Upper lobe of right lung (tissue), 1 donor: ENCODE results near the gene RNF38. TPM values are rescaled to one million over a fixed set of nuclear protein-coding genes. Genes with fewer than 3 reads are reported as not detected.

ENCODE experiments used
- ATAC-seq: fragments of 200-7000 bp; cut with Tn5 transposase; one replicate; pipeline ENCODE4 v1.9.1; 2020; ENCODE audit warnings: mild to moderate bottlenecking, moderate library complexity
- DNase-seq: peaks from one replicate; pipeline ENCODE4 v3.0.0-alpha.2; 2020
- H3K27ac ChIP-seq: fragments of 200-600 bp; one replicate; pipeline ENCODE4 v1.8.0; 2022
- H3K27me3 ChIP-seq: fragments of 200-600 bp; one replicate; pipeline ENCODE4 v1.8.0; 2022; ENCODE audit warnings: mild to moderate bottlenecking
- H3K36me3 ChIP-seq: fragments of 200-600 bp; one replicate; pipeline ENCODE4 v1.8.0; 2022
- H3K4me1 ChIP-seq: fragments of 200-600 bp; one replicate; pipeline ENCODE4 v1.8.0; 2022
- H3K4me3 ChIP-seq: fragments of 200-600 bp; one replicate; pipeline ENCODE4 v1.8.0; 2022; ENCODE audit warnings: mild to moderate bottlenecking
- H3K9me3 ChIP-seq: fragments of 200-600 bp; one replicate; pipeline ENCODE4 v1.8.0; 2022
- CTCF ChIP-seq: fragments of 200-600 bp; IDR thresholded peaks from one replicate; pipeline ENCODE4 v1.8.0; 2022; ENCODE audit warnings: antibody characterized with exemption
- intact Hi-C: fragments of 100-400 bp; cut with DNase I; formaldehyde crosslinking; loops from one replicate; pipeline ENCODE4 v1.11.0; 2022
- total RNA-seq: library from RNA; stranded (reverse); fragmentation: NEBNext Ultra II Directional; extraction: Animal tissue kit (Norgen Biotek cat#: 25700); gene quantifications from one replicate; pipeline ENCODE4 v1.2.1, GENCODE V29; 2021
- donor health status: DM: no; HTN: yes; CAD: no; lungs with severe emphysema.

The RNF38 gene
- total RNA-seq, 1 donor from 2014 or later: 49.7 TPM

- DNase-seq (no peak), ATAC-seq (peak; percentile 88)
- H3K36me3 ChIP-seq: no peaks in the 10 kb centered on the region
- H3K27ac ChIP-seq: peak overlapping the region; percentile 88
- peaks cover 19% of the 10 kb centered on the region for H3K4me1 ChIP-seq
- intact Hi-C loops: no loop called here
- H3K4me3 ChIP-seq: peak overlapping the region; percentile 72
- no peaks in the 10 kb centered on the region for H3K9me3 ChIP-seq
- no peaks in the 10 kb centered on the region for H3K27me3 ChIP-seq
- no peak for TF ChIP-seq CTCF
Measured at GRCh38 chr9:36401164-36401740, 1.2 kb upstream of the RNF38 start.

GRCh38 chr9:36400332-36401163, 479 bp upstream of the RNF38 start:
- DNase-seq (peak; percentile 96), ATAC-seq (peak; percentile 95)
- peak overlapping the region; percentile 72 for H3K4me3 ChIP-seq
- intact Hi-C loops: no loop called here
- no peak for TF ChIP-seq CTCF
- no peaks in the 10 kb centered on the region for H3K27me3 ChIP-seq
- no peaks in the 10 kb centered on the region for H3K9me3 ChIP-seq
- H3K27ac ChIP-seq: peak overlapping the region; percentile 88
- H3K36me3 ChIP-seq: no peaks in the 10 kb centered on the region
- peaks cover 19% of the 10 kb centered on the region for H3K4me1 ChIP-seq

- no peaks in the 10 kb centered on the region for H3K9me3 ChIP-seq
- no peak for ATAC-seq
- intact Hi-C loops: no loop called here
- H3K4me1 ChIP-seq: peaks cover 19% of the 10 kb centered on the region
- H3K27me3 ChIP-seq: no peaks in the 10 kb centered on the region
- H3K27ac ChIP-seq: no peak overlapping the region
- peak overlapping the region; percentile 72 for H3K4me3 ChIP-seq
- H3K36me3 ChIP-seq: no peaks in the 10 kb centered on the region
- no peak for DNase-seq
- TF ChIP-seq CTCF: no peak
Measured at GRCh38 chr9:36398745-36399144, 1.3 kb downstream of the RNF38 start.

DNA sequence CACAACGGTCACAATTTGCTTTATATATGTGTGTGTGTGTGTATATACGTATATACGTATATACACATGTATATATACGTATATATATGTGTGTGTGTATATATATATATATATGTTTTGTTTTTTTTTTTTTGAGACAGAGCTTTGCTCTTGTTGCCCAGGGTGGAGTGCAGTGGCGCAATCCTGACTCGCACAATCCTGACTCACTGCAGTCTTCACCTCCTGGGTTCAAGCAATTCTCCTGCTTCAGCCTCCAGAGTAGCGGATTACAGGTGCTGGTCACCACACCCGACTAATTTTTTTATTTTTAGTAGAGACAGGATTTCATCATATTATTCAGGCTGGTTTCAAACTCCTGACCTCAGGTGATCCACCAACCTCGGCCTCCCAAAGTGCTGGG, 3.1 kb downstream of the RNF38 start:
- no peak overlapping the region for H3K4me3 ChIP-seq
- H3K27me3 ChIP-seq: no peaks in the 10 kb centered on the region
- intact Hi-C loops: no loop called here
- no peaks in the 10 kb centered on the region for H3K9me3 ChIP-seq
- H3K27ac ChIP-seq: no peak overlapping the region
- no peaks in the 10 kb centered on the region for H3K36me3 ChIP-seq
- DNase-seq: no peak
- H3K4me1 ChIP-seq: peaks cover 19% of the 10 kb centered on the region
- TF ChIP-seq CTCF: no peak
- no peak for ATAC-seq

- DNase-seq (no peak), ATAC-seq (no peak)
- TF ChIP-seq CTCF: no peak
- Histone ChIP-seq H3K9me3 (no peaks in the 10 kb centered on the region), H3K36me3 (no peaks in the 10 kb centered on the region), H3K4me3 (no peak overlapping the region), H3K27me3 (no peaks in the 10 kb centered on the region), H3K27ac (no peak overlapping the region), H3K4me1 (peaks cover 11% of the 10 kb centered on the region)
- intact Hi-C loops: no loop called here
Measured at GRCh38 chr9:36392489-36392888, 7.6 kb downstream of the RNF38 start.
